HL-60 (cell line): ENCODE measurements around the gene ATP12A.

Source experiments
- POLR2AphosphoS5 ChIP-seq: IDR thresholded peaks from 2 replicates; pipeline ENCODE4 v1.6.1; 2012; ENCODE audit warnings: low read depth
- SPI1 ChIP-seq: IDR thresholded peaks from 2 replicates; pipeline ENCODE4 v1.6.1; 2012; ENCODE audit warnings: low read depth, mild to moderate bottlenecking, borderline replicate concordance
- TF ChIP-seq, protein P1 (sequence below): IDR thresholded peaks from one replicate; pipeline ENCODE4 v1.5.1; 2011; ENCODE audit warnings: low read length, control low read depth, inconsistent platforms; ENCODE audit not compliant: insufficient read depth

- TF ChIP-seq SPI1 (no peak), POLR2AphosphoS5 (no peak)
- TF ChIP-seq, protein P1, sequence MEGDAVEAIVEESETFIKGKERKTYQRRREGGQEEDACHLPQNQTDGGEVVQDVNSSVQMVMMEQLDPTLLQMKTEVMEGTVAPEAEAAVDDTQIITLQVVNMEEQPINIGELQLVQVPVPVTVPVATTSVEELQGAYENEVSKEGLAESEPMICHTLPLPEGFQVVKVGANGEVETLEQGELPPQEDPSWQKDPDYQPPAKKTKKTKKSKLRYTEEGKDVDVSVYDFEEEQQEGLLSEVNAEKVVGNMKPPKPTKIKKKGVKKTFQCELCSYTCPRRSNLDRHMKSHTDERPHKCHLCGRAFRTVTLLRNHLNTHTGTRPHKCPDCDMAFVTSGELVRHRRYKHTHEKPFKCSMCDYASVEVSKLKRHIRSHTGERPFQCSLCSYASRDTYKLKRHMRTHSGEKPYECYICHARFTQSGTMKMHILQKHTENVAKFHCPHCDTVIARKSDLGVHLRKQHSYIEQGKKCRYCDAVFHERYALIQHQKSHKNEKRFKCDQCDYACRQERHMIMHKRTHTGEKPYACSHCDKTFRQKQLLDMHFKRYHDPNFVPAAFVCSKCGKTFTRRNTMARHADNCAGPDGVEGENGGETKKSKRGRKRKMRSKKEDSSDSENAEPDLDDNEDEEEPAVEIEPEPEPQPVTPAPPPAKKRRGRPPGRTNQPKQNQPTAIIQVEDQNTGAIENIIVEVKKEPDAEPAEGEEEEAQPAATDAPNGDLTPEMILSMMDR: no peak
Measured at GRCh38 chr13:24759197-24759596, 79.0 kb downstream of the ATP12A start.
